Cardiac atrium fibroblast (primary cell): ENCODE measurements around the gene CCDC191. TPM values are rescaled to one million over a fixed set of nuclear protein-coding genes. Genes with fewer than 3 reads are reported as not detected.

Source experiments
- total RNA-seq: library from RNA; depleted of rRNA; stranded (reverse); fragments of >200 nt; gene quantifications from 2 replicates; pipeline ENCODE4 v1.2.3, GENCODE V29; 2015

Gene CCDC191
- 1.1 and 2.3 TPM in 2 replicates for total RNA-seq

GRCh38 chr3:114056130-114057010, at the start of gene CCDC191, which contains the start of gene QTRT2:
Gene CCDC191 (minus strand): TSS chr3:114056526. CDS start chr3:114056466, 60 bp downstream.
Gene QTRT2 (plus strand): TSS chr3:114056737. CDS start chr3:114065258, 8,521 bp downstream.

GRCh38 chr3:113947372-113948014, 108.8 kb downstream of the CCDC191 start, which contains the start of gene ZDHHC23:
Gene ZDHHC23 (plus strand): TSS chr3:113948013. CDS start chr3:113948803, 790 bp downstream.

Other genes starting within 250 kb of the CCDC191 start
- 2.3 and 2.6 TPM in 2 replicates for gene GRAMD1C, start 217.7 kb downstream of the CCDC191 start, total RNA-seq
- 1.1 and 2.9 TPM in 2 replicates for gene ZDHHC23, start 108.5 kb downstream of the CCDC191 start, total RNA-seq
- 10.7 and 25.1 TPM in 2 replicates for gene QTRT2, start 211 bp upstream of the CCDC191 start, total RNA-seq
- gene DRD3, start 122.5 kb upstream of the CCDC191 start, total RNA-seq: not detected in 2 replicates
- gene ZNF80, start 181.1 kb upstream of the CCDC191 start, total RNA-seq: not detected in 2 replicates
- 0.32 TPM in 1 of 2 replicates, not detected in the other for gene TIGIT, start 237.5 kb upstream of the CCDC191 start, total RNA-seq